Measurements from ENCODE around the gene LARGE1. TPM values are rescaled to one million over a fixed set of nuclear protein-coding genes. Genes with fewer than 3 reads are reported as not detected.

LARGE1 gene
- polyA plus RNA-seq, 1 donor from 2014 or later: 1.4 TPM

- peaks cover 3% of the 10 kb centered on the region for H3K36me3 Mint-ChIP-seq
- no peaks in the 10 kb centered on the region for H3K27me3 Mint-ChIP-seq
- no peaks in the 10 kb centered on the region for H3K4me1 Mint-ChIP-seq
- H3K9me3 Mint-ChIP-seq: peaks cover 0 to 1% (median 0%) of the 10 kb centered on the region in 3 donors
- H3K4me3 Mint-ChIP-seq: no peak overlapping the region
- no peak overlapping the region for H3K27ac Mint-ChIP-seq
These were observed 569.3 kb downstream of the LARGE1 start for GRCh38 chr22:33350961-33351360.

- Mint-ChIP-seq H3K27me3 (no peaks in the 10 kb centered on the region), H3K4me1 (no peaks in the 10 kb centered on the region), H3K27ac (no peak overlapping the region), H3K36me3 (peaks cover 2% of the 10 kb centered on the region), H3K4me3 (no peak overlapping the region), H3K9me3 (peaks cover 0 to 1% (median 0%) of the 10 kb centered on the region in 3 donors)
These were observed 569.8 kb downstream of the LARGE1 start for GRCh38 chr22:33350491-33350890.

- no peak overlapping the region for H3K27ac Mint-ChIP-seq
These were observed 573.3 kb downstream of the LARGE1 start for GRCh38 chr22:33347002-33347401.

GRCh38 chr22:33341611-33342010, 578.7 kb downstream of the LARGE1 start:
- Mint-ChIP-seq H3K27me3 (no peaks in the 10 kb centered on the region), H3K4me3 (no peak overlapping the region), H3K27ac (no peak overlapping the region), H3K4me1 (no peaks in the 10 kb centered on the region), H3K9me3 (peaks cover 0 to 1% (median 0%) of the 10 kb centered on the region in 3 donors), H3K36me3 (peaks cover 2% of the 10 kb centered on the region)

More at GRCh38 chr22:33347002-33347401, 573.3 kb downstream of the LARGE1 start:
- Mint-ChIP-seq H3K4me1 (no peaks in the 10 kb centered on the region), H3K4me3 (no peak overlapping the region), H3K36me3 (peaks cover 3% of the 10 kb centered on the region), H3K9me3 (peaks cover 0 to 1% (median 0%) of the 10 kb centered on the region in 3 donors), H3K27me3 (no peaks in the 10 kb centered on the region)

GRCh38 chr22:33337524-33337923, 582.8 kb downstream of the LARGE1 start:
- Mint-ChIP-seq H3K4me3 (peak overlapping the region in 1 of 4 donors; percentile 18), H3K27ac (no peak overlapping the region), H3K27me3 (no peaks in the 10 kb centered on the region), H3K9me3 (peaks cover 0 to 3% (median 0%) of the 10 kb centered on the region in 3 donors), H3K4me1 (no peaks in the 10 kb centered on the region), H3K36me3 (peaks cover 11% of the 10 kb centered on the region)

- no peak overlapping the region for H3K4me3 Mint-ChIP-seq
- H3K4me1 Mint-ChIP-seq: no peaks in the 10 kb centered on the region
- peaks cover 11% of the 10 kb centered on the region for H3K36me3 Mint-ChIP-seq
- H3K27me3 Mint-ChIP-seq: no peaks in the 10 kb centered on the region
- peaks cover 2 to 5% (median 3%) of the 10 kb centered on the region in 3 donors for H3K9me3 Mint-ChIP-seq
- no peak overlapping the region for H3K27ac Mint-ChIP-seq
These were observed 584.5 kb downstream of the LARGE1 start for GRCh38 chr22:33335611-33336279.

- Mint-ChIP-seq H3K4me1 (peaks cover 0 to 4% (median 0%) of the 10 kb centered on the region in 3 donors), H3K36me3 (peaks cover 11% of the 10 kb centered on the region), H3K27ac (no peak overlapping the region), H3K27me3 (no peaks in the 10 kb centered on the region), H3K9me3 (peaks cover 2 to 5% (median 3%) of the 10 kb centered on the region in 3 donors), H3K4me3 (no peak overlapping the region)
These were observed 587.7 kb downstream of the LARGE1 start for GRCh38 chr22:33332538-33332937.

- Mint-ChIP-seq H3K27me3 (no peaks in the 10 kb centered on the region), H3K4me1 (peaks cover 6 to 11% (median 6%) of the 10 kb centered on the region in 3 donors), H3K36me3 (peaks cover 11% of the 10 kb centered on the region), H3K4me3 (no peak overlapping the region), H3K9me3 (peaks cover 2 to 5% (median 3%) of the 10 kb centered on the region in 3 donors), H3K27ac (no peak overlapping the region)
These were observed 589.3 kb downstream of the LARGE1 start for GRCh38 chr22:33331017-33331416.

- Mint-ChIP-seq H3K27ac (no peak overlapping the region), H3K4me1 (peaks cover 10 to 16% (median 11%) of the 10 kb centered on the region in 3 donors), H3K36me3 (peaks cover 7% of the 10 kb centered on the region), H3K27me3 (no peaks in the 10 kb centered on the region), H3K4me3 (no peak overlapping the region), H3K9me3 (peaks cover 2 to 5% (median 3%) of the 10 kb centered on the region in 3 donors)
These were observed 589.7 kb downstream of the LARGE1 start for GRCh38 chr22:33330534-33330933.

GRCh38 chr22:33329398-33329797, 590.9 kb downstream of the LARGE1 start:
- Mint-ChIP-seq H3K4me1 (peaks cover 20 to 27% (median 20%) of the 10 kb centered on the region in 3 donors), H3K27ac (peak overlapping the region in 1 of 3 donors; percentile 45), H3K36me3 (peaks cover 6% of the 10 kb centered on the region), H3K27me3 (no peaks in the 10 kb centered on the region), H3K4me3 (no peak overlapping the region), H3K9me3 (peaks cover 0 to 5% (median 2%) of the 10 kb centered on the region in 3 donors)

GRCh38 chr22:33328789-33329296, 591.4 kb downstream of the LARGE1 start:
- H3K4me1 Mint-ChIP-seq: peaks cover 20 to 30% (median 20%) of the 10 kb centered on the region in 3 donors
- no peaks in the 10 kb centered on the region for H3K27me3 Mint-ChIP-seq
- peak overlapping the region in 1 of 3 donors; percentile 45 for H3K27ac Mint-ChIP-seq
- H3K9me3 Mint-ChIP-seq: peaks cover 0 to 5% (median 2%) of the 10 kb centered on the region in 3 donors
- H3K4me3 Mint-ChIP-seq: no peak overlapping the region
- H3K36me3 Mint-ChIP-seq: peaks cover 4% of the 10 kb centered on the region

- peaks cover 0 to 5% (median 2%) of the 10 kb centered on the region in 3 donors for H3K9me3 Mint-ChIP-seq
- peak overlapping the region in 1 of 3 donors; percentile 63 for H3K27ac Mint-ChIP-seq
- peaks cover 4% of the 10 kb centered on the region for H3K36me3 Mint-ChIP-seq
- peaks cover 20 to 30% (median 20%) of the 10 kb centered on the region in 3 donors for H3K4me1 Mint-ChIP-seq
- H3K4me3 Mint-ChIP-seq: no peak overlapping the region
- no peaks in the 10 kb centered on the region for H3K27me3 Mint-ChIP-seq
These were observed 592.9 kb downstream of the LARGE1 start for GRCh38 chr22:33327348-33327860.

- peaks cover 4% of the 10 kb centered on the region for H3K36me3 Mint-ChIP-seq
- peak overlapping the region in 1 of 3 donors; percentile 92 for H3K27ac Mint-ChIP-seq
- peaks cover 0 to 2% (median 0%) of the 10 kb centered on the region in 3 donors for H3K9me3 Mint-ChIP-seq
- no peaks in the 10 kb centered on the region for H3K27me3 Mint-ChIP-seq
- H3K4me3 Mint-ChIP-seq: no peak overlapping the region
- H3K4me1 Mint-ChIP-seq: peaks cover 20 to 30% (median 20%) of the 10 kb centered on the region in 3 donors
These were observed 593.6 kb downstream of the LARGE1 start for GRCh38 chr22:33326540-33327295.

GRCh38 chr22:33325232-33326004, 594.9 kb downstream of the LARGE1 start:
- H3K36me3 Mint-ChIP-seq: peaks cover 4% of the 10 kb centered on the region
- no peaks in the 10 kb centered on the region for H3K27me3 Mint-ChIP-seq
- no peaks in the 10 kb centered on the region for H3K9me3 Mint-ChIP-seq
- peaks cover 24 to 41% (median 28%) of the 10 kb centered on the region in 3 donors for H3K4me1 Mint-ChIP-seq
- H3K27ac Mint-ChIP-seq: peak overlapping the region; percentile 56 to 97 (median 88)
- H3K4me3 Mint-ChIP-seq: peak overlapping the region in 3 of 4 donors; percentile 4 to 90 (median 81)

All from IgD-negative memory B cell (primary cell).